Testis (tissue), 2 donors: ENCODE data around the gene RNF151.

Source experiments
- CTCF ChIP-seq, 3 experiments: fragments of 450-650 bp in 2 of 3; fragments of 200-600 bp in 1 of 3; sonication (generic) in 1 of 3; IDR thresholded peaks; one replicate each; pipeline ENCODE4 v1.5.1; 2016 to 2019; ENCODE audit warnings: antibody characterized with exemption in 3 of 3, mild to moderate bottlenecking in 2 of 3, moderate library complexity in 1 of 3
- POLR2A ChIP-seq: fragments of 450-650 bp; IDR thresholded peaks from one replicate; pipeline ENCODE4 v1.6.1; 2017; ENCODE audit warnings: antibody characterized with exemption, mild to moderate bottlenecking, moderate library complexity

DNA sequence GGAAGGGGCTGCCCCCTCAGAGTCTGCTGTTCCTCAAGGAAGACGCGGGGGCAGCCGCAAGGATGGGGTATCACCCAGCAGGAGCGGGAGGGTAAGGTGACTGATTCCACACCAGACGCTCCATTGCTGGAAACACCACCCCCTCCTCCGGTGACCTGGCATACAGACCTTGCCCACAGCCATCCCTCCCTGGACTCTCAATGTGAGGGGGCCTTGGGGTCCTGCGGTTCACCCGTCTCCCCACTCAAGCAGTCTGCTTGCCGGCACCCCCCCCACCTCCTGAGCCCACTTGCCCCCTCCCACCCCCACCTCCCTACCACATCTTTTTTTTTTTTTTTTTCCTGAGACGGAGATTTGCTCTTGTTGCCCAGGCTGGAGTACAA is 36.3 kb upstream of the RNF151 start:
- TF ChIP-seq CTCF (IDR thresholded peaks at IDR 0.05) (no peak), POLR2A (no peak)
